ENCODE data around the gene ROBO2.

Gene ROBO2

GRCh38 chr3:77267589-77267988 lies 227.7 kb downstream of the ROBO2 start:
- no peak for DNase-seq

DNA sequence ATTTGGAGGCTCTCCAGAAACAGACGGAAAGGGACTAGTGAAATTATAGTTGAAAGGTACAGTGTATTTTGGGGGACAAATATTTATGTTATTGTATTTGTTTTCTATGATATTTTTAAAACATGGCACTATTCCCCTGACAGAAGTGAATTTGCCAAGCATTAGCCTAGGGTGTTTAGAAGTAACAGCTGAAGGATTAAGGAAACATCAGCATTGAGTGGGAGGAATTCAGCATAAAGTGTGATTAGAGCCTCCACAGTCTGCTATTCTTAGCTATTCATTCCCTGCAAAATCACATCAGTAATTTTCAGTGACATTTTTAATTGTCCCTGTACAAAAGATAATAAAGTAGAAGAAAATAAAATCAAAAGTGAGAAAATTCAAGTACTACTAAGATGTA lies 231.4 kb downstream of the ROBO2 start:
- no peak for DNase-seq

DNA sequence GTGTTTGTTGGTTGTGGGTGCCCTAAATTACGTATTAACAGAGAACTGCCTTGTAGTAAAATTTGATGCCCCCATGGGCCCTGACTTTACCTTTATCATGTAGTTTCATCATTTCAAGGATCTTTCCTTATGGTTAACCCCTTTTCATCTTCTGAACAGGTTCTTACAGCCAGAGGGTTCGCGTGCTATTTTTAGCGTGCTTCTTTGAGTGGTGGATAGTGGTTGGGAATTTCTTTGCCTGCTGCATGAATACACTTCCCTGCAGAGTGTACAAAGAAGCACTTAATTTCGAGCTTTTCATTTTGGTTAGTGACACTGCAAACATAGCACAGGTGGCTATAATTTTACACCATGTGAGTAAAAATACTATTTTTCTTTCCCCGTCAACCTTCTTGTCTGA lies 231.8 kb downstream of the ROBO2 start:
- no peak for DNase-seq

DNA sequence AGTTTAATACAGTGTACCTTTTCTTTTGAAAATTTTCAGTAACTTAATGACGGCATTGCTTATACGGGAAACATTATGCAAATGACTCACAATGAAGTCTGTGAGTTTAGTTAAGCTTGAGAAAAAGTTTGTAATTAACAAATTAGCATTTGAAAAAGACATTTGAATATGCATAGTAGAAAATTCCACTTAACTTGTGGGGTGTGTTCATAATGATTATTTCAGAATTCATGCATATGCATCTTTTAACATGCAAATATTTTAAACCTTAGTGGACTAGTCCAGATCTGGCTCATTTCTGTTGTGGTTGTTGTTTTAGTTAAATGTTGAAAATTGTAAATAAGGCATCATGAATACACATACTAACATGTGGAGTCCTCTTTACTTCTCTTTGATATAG lies 239.4 kb downstream of the ROBO2 start:
- DNase-seq = no peak

GRCh38 chr3:77281721-77282120 lies 241.8 kb downstream of the ROBO2 start:
- no peak for DNase-seq

DNA sequence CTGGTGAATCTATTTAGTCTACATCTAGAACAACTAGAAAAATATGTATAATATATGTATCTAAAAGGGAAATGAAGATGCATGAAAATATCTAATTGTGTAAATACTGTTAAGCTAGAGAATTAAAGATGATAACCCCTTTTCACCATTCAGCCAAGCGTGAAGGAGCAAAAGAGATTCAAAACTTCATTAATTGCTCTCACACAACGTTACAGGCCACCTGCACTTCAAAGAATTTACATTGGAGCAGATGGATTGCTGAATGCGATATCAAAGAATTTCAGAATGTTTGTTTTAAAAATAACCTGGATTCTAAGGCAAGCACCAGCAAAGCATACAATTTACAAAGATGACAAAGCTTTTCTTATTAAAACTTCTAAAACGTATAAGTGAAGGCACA lies 243.2 kb downstream of the ROBO2 start:
- no peak for DNase-seq

DNA sequence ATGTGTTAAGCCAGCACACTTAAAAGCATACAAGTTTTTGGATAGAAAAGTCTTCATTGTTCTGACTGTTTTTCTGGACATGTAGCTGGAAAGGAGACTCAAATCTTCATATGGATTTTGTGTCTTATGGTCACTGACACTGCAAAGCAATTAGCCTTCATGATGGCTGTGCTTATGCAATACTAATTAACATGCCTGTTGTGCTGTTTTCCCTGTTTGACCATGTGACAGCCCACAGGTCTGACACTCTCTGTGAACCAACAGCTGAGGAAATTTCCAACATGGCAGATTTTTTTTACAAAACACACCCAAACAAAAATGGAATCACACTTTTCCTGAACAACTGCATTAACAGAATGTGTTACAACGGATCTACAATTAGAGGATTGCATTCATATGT lies 248.4 kb downstream of the ROBO2 start:
- no peak for DNase-seq

- DNase-seq = no peak
These were observed 256.6 kb downstream of the ROBO2 start for GRCh38 chr3:77296527-77296926.

DNA sequence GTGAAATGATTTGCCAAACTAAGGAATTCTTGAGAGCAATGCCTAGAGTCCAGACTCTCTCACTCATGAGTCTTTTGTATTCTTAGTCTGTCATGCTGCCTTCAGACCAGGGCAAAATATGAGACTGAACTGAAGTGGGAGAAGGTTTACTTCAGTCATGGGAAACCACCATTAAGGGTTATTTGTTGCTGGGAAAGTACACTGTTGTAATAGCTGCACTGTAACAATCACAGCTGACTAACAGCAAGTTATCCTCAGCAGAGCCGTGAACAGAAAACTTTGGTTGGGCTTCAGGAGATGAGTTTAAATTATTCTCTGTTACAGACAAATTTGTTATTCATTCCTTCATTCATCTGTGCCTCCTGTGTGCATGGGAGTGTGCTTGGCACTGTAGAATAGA lies 258.5 kb downstream of the ROBO2 start:
- DNase-seq = no peak

DNA sequence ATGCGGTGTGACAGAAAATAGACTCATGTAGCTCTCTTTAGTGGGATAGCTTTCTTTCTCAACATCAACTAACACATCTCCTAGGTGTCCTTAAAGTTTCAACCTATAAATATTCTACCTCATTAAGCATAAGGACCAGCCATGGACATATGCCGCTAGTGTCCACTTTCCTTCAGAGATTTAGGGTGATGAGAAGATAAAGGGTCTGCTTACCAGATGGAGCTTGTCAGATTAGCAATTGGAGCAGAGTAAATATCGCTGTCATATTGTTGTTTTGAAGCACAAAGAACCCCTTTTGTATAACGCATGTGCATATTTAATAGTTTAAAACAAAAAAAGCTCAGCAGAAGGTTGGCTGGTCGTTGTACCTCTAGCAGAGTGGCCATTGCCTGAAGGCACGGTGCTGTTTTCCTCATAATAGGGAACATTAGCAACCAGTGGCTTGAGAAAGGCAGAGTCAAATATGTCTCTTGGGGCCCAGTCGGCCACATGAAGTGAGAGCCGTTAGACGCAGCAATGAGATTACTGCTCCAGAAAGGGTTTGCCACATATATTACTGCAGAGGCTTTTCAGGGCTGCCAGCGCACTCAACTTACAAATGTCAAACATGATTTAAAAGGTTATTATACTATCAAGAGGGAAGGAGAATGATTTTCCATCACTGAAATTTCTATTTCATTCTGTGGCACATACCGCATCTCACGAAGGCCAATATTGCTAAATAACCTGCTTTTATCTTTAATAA lies 264.2 kb downstream of the ROBO2 start:
- DNase-seq = no peak

- no peak for DNase-seq
These were observed 264.8 kb downstream of the ROBO2 start for GRCh38 chr3:77304700-77305021.

DNA sequence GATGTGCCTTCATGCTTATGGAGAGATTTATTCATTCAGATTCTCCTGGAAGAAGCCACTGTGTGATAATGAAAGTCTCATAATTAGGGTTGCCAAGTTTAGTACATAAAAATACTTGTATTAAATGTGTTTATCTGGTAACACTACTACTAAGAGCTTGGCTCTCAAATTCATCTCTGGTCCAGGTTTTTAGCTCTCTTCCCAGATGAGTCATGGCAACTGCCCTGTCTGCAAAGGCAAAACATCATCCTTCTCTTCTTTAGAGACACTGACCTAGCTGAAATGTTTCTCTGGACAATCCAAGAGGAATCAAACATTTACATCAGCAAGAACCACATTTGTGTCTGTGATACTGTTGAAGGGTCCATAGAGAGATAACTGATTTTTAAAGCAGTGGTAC lies 269.6 kb downstream of the ROBO2 start:
- DNase-seq = no peak

DNA sequence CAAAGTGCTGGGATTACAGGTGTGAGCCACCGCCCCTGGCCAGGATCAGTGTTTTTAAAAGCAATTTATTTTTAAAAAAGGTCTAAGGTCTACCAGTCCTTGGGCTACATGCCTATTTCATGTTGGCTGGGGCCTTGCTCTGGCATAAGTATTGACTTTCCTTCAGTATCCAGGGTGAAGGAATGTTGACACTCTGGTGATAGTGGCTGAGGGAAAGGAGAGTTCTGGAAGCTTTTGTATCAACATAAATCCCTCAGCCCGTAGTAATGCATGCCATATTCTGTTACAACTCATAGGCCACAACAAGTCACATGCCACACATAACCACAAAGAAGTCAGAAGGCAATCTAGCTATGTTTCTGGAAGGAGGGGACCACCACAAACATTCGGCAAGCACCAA lies 273.9 kb downstream of the ROBO2 start:
- DNase-seq = no peak

DNA sequence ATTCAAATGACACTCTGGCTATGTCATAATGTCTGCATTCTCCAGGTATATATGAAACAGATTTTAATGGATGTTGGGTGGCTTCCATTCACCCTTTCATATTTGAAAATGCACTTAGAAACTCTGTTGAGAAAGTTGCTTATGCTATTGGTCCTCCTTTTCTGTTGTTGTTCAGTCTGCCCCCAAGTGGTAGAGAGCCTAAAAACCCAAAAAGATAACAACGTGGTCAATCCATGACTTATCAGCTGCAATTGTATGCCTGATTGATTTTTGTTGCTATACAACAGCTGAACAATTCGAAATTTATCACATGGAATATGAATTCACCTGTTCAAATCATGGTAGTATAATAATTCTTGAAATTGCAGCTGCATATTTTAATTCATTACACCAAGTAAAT lies 279.8 kb downstream of the ROBO2 start:
- DNase-seq = no peak

DNA sequence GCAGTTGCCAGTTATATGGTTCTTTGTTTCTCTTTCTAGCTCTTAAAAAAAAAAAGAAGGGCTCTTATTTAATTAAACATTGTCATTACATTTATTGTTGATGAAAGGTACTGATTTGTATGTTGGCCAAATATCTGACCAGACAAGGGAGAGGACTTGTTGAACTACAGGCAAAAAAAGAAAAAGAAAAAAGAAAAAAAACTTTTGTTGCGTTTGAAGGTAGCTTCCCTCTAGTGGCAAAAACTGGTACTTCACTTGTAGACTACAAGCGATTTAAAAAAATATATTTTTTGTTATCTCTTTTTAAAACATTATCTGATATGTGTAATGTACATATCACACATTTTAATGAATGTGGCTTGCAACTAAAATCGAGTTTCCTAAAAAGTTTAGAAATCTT lies 280.6 kb downstream of the ROBO2 start:
- DNase-seq = no peak

DNA sequence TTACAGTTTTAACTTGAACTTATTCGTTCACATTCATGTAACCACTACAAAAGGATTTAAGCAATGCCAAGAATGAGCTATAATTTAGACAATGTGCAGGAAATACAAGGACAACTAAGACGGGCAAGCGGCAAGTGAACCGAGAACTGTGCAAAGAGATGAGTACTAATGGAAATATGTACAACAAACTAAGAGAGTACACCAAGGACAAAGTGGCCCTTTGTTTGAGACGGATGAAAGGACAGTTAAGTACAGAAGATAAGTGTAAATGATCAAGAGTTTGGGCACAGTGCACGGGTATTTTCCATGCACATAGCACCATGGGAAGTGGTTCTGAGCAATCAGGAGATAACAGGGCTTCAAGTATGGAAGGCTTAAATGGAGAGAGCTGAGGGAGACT lies 281.7 kb downstream of the ROBO2 start:
- no peak for DNase-seq

DNA sequence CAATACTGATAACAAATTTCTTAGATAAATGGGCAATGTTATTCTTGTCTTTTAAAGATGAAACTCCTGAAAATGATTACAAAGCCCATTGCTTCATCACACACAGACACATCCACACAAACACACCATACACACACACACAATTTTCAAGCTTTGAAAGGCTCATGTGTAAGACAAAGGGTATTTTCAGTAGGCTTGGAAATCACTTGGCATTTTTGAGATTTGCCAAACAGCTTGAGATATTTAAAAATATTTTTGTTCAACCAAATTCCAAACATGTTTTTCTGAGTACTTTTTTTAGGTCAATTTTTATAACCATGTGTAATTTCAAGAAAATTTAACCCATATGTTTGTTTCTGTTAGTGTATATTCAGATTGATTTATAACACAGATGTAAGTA lies 283.7 kb downstream of the ROBO2 start:
- DNase-seq = no peak

DNA sequence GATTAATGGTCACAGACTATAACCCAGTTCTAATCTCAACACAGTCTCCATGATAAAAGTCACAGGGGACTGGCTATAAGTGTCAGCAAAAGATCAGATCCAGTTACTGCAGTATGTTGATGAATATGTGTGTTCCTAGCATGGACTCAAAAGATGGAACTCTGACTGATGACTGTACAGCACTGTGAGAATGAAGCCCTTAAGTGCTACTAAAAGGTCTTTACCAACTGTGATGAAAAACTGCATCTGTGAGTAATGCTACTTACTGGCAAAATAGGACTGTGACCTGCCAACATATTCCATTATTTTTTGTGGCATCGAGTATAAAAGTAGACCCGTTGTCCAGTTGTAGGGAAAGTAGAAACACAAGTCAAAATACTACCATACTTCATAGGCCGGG lies 284.2 kb downstream of the ROBO2 start:
- DNase-seq = no peak

- no peak for DNase-seq
These were observed 285.4 kb downstream of the ROBO2 start for GRCh38 chr3:77325280-77325679.

DNA sequence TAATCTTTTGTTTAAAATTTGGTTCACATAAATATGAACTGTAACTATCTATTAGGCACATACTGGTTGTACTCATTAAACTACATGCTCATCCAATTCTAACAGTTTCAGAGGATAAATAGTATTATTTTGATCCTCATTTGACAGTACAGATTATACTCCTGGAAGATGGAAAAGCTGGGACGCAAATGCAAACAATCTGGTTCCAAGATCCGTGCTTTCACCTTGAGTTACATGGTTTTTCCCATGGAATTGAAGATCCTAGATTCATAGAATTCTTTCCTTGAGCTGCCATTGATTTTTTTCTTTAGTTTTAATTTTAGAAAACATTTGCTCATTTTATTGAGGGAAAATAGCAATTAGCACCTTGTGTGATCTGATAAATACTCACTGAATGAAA lies 285.8 kb downstream of the ROBO2 start:
- DNase-seq = no peak

GRCh38 chr3:77326586-77326985 lies 286.7 kb downstream of the ROBO2 start:
- DNase-seq = no peak

DNA sequence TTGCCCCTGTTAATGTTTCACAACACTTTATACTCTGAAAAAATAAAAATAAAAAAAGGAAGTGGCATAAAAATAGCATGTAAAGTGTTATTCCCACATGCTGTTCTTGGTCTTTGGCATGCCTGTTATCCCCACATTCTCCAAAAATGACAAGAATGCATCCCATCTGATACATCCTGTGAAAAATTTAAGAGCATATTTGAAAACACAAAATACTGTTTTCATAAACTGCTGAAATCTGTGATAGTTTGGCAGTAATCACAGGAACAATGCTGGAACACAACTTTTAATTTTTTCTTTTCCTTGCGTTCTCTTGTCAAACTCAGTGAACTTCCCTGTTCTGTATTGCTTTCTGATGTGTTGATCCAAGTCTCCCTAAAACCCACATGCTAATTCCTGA lies 288.8 kb downstream of the ROBO2 start:
- no peak for DNase-seq

- DNase-seq = no peak
These were observed 289.2 kb downstream of the ROBO2 start for GRCh38 chr3:77329116-77329515.

DNA sequence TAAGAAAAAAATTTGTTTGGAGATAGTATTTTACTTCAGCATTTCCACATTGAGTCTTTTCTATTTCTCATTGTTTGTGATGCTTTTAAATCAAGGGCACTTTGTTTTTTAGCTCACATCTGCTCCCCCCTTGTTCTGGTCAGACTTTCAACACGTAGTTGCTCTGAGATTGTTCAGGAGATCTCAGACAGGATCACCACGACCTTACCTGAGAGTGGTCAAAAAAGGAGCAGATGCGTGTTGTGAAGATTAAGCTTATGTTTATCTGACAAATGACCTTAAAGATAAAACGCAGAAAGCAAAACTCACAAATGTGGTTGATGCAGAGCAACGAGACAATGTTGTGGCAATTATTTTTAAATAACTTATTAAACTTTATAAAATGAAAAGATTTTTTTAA lies 298.3 kb downstream of the ROBO2 start:
- no peak for DNase-seq

DNA sequence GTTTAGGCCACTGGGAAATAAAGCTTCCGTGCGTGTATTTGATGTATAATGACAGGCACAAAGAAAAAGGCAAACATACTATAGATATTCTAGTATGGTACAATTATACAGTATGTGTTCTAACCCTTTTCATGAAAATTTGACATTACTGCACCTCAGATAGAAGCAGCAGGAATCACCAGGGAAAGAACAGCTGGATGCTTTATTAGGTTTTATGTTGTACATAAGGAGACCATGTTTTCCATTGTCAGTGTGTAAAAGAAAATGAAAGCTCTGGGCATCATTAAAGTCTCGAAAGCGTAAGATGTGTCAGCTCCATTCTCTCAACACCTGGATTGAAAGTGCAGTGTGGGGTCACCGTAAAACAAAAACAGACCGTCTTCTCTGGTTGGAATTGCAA lies 302.1 kb downstream of the ROBO2 start:
- DNase-seq = no peak

GRCh38 chr3:77342688-77343087 lies 302.8 kb downstream of the ROBO2 start:
- DNase-seq = no peak
